ENCODE results near the gene OR8D1.

OR8D1 gene

GRCh38 chr11:124256076-124256475 lies 57.7 kb downstream of the OR8D1 start, which contains the start of gene OR8G5:
Gene OR8G5, plus strand, starts transcription at chr11:124256376. Its CDS starts 8,556 bp downstream, at chr11:124264932.
- Mint-ChIP-seq H3K27ac (no peak within 1 kb of the TSS), H3K9me3 (no peaks in the 10 kb centered on the region), H3K27me3 (peaks cover 4% of the 10 kb centered on the region), H3K4me3 (no peak within 1 kb of the TSS), H3K36me3 (ENCODE audit: low read depth) (no peaks in the 10 kb centered on the region), H3K4me1 (no peaks in the 10 kb centered on the region)
- no peak for DNase-seq
- ATAC-seq, result no peak
